NCI-H2029 treated with DMSO at 0.1 percent for 48 hours (cell line): ENCODE data around the gene SRP14.
"Not testable (repeated sequence)": the region's sequence is repeated elsewhere in the genome, so short reads cannot be mapped to it uniquely, and the experiment has no call there.

Experiments used
- DNase-seq: peaks from one replicate; lab custom pipeline; 2025; lab: John Stamatoyannopoulos, UW

SRP14 gene

DNA sequence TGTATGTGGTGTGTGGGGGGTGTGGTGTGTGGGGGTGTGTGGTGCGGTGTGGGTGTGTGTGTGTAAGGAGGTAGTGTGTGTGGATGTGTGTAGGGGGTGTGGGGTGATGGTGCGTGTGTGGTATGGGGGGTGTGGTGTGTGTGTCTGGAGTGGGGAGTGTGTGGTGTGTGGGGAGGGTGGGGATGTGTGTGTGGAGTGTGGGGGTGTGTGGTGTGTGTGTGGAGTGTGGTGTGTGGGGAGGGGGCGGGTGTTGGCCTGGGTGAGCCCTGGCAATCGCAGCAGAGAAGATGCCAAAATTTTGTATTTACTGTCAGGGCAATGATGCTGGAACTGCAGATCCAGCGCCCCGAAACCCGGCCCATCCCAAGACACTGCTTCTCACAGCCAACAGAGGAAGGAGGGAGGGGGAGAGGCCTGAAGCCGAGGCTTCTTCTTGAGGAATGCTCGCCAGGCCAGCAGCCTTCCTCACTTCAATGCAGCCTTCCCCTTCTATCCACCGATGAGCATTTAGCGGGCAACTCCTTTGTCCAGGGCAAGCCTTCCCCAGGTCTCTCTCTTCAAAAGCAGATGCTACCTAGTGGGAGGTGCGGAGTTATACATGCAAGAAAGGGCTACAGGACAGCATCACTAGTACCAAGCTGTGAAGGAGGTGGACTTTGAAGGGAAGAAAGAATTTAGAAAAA is 11.9 kb upstream of the SRP14 start:
- no peak for DNase-seq

DNA sequence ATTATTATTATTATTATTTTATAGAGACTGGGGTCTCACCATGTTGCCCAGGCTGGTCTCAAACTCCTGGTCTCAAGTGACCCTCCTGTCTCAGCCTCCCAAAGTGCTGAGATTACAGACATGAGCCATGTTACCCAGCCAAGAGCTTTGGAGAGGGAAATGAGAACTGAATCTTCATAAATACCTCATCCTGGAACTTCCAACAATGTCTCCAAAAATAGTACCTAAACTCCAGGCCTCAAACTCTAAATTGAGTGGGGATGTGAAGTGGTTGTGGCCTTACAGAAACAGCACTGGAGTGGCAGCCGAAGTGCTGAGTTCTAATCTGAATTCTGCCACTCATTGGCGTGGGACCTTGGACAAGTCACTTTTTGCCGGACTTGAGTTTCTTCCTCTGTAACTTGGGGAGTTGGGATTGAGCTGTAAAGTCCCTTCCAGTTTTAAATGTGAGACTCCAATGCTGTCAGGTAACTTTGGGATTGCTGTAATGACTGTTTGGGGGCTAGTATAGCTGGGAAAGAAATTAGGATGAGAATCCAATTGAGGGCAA is 10.0 kb upstream of the SRP14 start:
- no peak for DNase-seq

- no peak for DNase-seq
Measured at GRCh38 chr15:40048211-40048792, 9.3 kb upstream of the SRP14 start.

DNA sequence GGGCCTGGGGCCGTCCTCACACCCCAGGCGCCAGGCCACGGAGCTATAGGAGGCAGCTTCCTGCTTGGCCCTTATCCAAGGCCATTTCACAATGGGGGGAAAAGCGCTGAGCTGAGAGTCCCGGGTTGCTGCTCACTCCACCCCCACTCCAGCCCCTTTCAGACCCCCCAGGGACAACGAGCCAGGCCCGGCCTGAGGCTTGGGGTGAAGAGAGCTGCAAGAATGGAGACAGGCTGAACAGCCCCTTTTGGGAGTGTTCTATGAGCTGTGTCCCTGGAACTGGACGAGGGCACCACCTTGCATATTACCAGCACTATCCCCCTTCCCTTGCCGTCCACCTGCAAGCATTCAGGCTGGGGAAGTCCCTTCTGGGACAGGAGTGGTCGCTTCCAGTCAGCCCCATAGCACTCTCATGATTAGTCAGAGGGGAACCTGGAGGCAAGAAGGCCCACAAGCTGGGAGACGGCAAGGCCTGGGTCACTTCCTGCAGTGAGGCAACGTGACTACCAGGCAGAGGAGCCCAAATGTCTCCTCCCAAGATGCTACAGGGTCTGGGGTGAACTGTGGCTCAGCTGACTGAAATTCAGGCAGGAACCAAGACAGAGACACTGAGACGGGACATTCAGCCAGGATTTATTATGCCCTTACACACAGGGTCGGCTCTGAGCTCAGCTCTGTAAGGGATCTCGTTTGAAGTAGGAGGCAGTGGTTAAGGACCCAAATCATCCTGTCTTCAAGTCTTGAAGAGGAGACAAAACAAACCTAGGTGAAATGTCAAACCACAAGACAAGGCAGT is 8.6 kb upstream of the SRP14 start:
- no peak for DNase-seq

GRCh38 chr15:40046721-40047414 is 7.9 kb upstream of the SRP14 start:
- no peak for DNase-seq

DNA sequence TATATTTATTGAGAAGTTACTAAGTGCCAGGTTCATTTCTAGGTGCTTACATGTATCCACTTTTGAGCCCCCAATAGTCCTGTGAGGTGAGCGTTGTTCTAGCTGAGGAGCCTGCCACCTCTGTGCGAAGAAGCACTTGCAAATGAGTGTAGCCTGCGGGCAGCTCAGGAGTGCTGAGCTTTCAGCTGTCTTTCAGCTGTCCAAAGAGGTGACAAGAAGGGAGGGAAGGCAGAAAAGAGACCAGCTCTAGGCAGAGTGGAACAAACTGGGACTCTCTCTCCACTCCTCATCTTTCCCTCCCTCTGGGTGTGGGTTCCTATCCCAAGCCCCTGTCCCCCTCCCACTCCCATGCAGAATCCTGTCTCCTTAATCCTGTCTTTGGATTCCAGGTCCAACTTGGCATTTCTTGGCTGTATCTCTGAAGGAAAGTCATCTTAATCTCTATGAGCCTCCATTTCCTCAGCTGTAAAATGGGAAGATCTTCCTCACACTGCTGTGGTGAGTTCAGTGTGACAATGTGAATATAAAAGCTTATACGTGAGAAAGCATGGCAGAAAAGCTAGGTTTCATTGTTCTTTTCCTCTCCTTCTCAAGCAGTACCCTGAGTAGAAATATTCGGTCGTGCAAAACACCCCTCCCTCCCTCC is 6.7 kb upstream of the SRP14 start:
- DNase-seq = no peak

GRCh38 chr15:40044717-40045571 is 6.0 kb upstream of the SRP14 start:
- peak; percentile 10 for DNase-seq

DNA sequence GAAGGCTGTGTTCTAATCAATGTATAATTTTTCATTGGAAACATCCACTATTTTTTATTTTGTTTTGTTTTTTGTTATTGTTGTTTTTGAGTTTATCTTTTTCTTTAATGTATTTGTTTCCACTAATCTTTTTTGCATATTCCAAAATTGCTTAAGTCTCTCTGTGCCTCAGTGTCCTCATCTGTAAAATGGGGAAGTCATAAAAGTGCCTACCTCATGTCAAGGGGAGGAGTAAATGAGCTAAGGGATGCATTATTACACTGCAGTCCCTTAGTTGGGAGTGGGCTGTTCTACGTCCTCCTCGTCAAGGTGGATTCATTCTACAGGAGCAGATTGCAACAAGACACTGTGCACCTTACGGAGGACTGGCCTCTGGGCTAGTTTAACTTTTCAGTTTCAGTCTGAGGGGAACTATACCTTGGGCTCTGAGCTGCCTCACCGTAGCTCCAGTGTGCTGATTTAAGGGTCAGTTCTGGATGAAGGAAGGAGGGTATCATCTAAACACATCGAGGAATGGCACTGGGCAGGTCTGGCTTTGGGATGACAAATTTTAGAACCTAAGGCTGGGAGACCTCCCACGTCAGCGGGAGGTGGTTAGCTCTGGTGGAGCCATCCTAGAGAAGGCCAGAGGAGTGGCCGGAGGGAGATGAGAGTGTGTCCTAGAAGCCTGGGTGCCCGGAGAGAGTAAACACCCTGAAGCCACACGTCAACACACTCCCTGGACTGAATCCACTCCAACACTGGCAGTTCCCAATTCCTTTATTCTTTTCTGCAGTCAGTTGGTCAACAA is 5.1 kb upstream of the SRP14 start:
- no peak for DNase-seq

- DNase-seq = no peak
Measured at GRCh38 chr15:40042791-40043320, 3.9 kb upstream of the SRP14 start.

DNA sequence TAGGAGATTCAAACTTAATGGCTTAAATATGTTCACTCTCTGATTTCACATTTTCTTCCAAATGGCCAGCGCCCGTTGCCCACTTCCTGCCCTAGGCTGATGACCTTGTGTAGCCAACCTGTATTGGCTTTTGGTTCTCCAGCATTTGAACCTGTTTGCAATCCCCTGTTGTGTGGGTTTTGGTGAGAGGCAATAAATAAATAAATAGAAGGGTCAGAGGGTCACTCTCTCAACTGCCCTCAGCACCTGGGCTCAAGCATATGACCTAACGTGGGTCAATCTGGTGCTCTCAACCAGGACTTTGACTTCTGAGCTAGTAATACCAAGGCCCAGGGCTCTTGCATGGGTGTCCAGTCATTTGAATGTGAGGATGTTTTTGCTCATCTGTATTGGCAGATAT is 1.8 kb upstream of the SRP14 start:
- no peak for DNase-seq

GRCh38 chr15:40040293-40040635 is 1.3 kb upstream of the SRP14 start:
- no peak for DNase-seq

GRCh38 chr15:40038275-40038637 is 725 bp downstream of the SRP14 start:
- DNase-seq = no peak

DNA sequence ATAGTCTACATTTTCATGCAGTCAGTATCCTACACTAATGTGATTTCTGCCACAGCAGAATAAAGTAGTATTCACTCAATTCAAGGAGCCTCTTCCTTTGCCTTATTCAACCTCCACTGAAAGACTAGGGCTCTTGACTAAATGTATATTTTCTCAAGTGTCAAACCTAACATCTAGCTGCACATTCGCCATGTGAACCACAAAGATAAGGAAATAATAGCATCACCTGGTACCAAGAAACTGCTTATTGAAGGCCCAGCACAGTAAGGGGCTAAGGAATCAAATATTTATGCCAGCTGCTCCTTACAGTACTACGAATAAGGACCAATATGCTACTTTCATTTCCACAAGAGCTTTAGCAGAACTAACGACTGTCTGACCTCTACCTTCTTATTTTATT is 1.3 kb downstream of the SRP14 start:
- DNase-seq = no peak

DNA sequence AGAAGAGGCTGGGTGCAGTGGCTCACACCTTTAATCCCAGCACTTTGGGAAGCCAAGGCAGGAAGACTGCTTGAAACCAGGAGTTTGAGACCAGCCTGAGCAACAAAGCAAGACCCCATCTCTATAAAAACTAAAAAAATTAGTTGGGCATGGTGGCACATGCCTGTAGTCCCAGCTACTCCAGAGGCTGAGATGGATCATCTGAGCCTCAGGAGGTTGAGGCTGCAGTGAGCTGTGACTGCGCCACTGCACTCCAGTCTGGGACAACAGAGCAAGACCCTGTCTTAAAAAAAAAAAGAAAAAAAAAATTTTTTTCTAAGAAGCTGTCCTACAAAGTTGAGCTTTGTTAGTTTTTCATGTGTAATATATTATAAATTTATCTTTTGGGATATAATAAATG is 3.8 kb downstream of the SRP14 start:
- not testable (repeated sequence) for DNase-seq

DNA sequence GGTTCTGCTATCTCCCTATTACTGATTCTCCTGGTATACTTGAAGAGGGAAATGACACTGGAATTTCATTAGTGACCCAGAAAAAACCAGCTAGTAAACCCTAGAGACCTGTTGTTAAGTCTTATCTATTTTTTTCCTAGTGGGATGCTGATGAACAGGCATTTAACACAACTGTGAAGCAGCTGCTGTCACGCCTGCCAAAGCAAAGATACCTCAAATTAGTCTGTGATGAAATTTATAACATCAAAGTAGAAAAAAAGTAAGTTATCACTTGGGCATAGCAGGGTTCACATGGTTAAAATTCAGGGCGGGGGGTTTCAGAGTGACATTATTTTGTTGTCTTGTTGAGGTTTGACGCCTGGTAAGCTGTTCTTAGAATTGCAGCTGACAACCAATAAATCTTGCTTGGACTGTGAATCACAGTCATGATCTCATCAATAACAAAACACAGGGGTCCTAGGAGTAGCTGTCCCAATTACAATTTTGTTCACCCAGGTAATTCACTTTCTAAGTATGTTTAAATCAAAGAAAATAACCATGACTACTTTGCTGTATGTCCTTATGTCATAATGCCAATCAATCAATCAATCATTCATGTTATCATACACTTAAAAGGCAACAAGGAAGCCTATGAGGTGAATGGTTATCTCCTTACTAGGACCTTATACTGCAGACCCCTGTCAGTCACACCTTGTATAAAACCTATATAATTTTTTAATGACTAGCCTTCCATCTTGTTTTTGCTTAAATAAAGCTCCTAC is 4.6 kb downstream of the SRP14 start:
- no peak for DNase-seq

DNA sequence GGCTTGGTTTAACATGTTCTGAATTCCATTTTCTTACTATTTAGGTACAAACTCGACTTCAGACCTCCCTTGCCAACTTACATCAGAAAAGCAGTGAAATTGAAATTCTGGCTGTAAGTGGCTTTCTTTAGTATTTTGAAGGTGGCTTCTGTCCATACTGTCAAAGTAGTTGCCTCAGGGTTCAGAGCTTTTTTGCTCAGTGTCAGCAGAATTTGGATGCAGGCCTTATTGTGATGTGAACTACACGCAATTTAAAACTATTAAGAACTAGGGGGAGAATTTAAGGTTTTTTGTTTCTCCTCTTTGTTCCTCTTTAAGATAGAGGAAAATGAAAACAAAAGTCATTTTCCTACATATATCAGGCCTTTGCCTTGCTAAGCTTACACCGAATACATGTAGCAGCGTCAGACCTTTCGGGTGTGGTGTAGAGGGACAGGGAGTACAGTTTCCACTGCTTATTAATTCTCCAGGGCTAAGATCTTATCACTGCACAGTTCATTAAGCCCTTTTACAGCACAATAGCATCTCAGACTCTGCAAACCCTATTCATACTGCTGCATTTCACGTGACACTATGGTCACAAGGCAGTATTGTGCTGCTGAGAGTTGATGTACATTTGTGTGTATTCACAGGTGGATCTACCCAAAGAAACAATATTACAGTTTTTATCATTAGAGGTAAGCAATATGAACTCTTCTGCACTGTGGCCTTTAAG is 6.7 kb downstream of the SRP14 start:
- DNase-seq = no peak

DNA sequence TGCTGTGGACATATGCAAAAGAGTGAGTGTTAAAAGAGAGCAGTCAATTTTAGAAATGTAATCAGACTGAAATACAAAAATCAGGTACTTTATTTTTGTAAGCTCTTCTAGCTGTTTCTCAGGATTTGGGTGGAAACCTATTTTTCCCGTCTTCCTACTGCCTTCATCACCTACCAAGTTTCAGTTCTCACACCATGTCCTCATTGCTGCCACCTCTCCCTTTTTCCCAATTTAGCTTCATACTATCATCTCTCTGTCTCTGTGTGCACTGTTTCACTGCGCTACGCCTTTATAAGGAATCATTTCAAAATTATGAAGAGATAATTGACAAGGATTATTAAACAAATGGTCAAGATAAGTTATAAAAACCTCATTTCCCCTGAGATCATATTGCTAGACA is 7.7 kb downstream of the SRP14 start:
- DNase-seq = no peak
